ENCODE results near the gene SH3GL1. TPM values are rescaled to one million over a fixed set of nuclear protein-coding genes. Genes with fewer than 3 reads are reported as not detected.
A peak's percentile ranks its signal among the peaks of the same experiment; 100 is the strongest.

Gene SH3GL1
- total RNA-seq, 1 donor from 2014 or later, result 24.7 TPM

DNA sequence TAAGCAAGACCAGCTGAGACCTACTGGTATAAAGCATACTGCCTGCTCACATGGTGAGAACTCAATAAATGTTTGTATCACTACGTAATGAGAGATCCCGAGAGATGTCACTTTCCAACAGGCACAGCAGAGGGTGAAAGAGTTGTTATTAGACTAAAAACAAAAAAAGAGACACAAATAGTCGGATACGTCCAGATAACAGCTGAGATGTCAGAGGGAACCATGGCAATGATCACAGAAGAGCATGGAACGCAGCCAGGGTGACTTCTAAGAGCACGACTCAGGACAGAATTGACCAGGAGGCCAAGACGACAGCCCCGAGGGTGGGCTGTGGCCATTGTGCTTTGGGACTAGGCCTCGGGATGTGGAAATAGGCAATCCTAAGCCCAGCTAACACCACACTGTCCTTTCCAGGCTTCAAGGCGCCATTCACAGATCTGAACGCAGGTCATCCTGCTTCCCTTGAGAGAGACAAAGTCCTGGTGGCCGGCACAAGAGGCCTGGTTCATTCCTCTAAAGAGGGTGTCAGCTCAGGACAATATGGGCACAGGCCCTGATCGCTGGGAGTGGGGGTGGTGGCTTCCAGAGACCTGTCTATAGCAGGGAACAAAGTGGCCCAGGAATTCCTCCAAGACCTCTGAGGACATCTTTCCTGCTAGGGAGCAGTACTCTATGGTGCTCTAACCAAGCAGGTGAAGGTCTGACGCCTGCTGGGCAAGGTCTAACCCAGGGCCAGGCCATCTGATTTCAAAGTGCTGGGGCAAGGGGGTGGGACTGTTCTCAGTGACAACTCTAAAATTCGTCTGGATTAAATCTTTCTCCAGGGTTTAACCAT is 3.2 kb downstream of the SH3GL1 start:
- DNase-seq, result no peak

DNA sequence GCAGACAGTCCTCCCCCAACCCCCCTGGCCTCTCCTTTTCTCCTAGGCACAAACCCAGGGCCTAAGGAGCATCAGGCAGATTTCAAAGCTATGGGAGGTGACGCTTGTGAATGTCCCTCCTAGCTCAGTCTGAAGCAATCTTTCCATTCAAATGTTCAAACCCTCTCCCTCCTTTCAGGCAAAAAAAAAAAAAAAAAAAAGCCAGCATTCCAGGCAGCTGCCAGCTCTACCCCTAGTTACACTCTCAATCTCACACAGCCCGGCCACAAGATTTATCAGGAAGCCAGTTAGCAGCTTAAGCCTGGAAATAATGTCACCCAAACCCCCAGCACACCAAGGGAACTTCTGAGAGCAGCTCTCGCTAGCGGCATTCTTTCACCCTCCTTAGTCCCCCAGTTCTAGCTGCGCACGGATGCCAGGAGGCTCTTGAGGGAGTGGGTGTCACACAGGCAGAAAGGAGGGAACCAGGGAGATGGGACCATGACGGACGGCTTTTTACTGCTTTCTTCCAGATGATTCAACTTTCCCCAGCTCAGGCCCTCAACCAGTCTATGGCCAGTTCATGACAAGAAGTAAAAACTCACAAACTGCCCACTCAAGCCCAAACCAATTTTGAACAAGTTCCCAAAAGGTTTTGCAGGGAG is 6.3 kb downstream of the SH3GL1 start:
- DNase-seq, result no peak

DNA sequence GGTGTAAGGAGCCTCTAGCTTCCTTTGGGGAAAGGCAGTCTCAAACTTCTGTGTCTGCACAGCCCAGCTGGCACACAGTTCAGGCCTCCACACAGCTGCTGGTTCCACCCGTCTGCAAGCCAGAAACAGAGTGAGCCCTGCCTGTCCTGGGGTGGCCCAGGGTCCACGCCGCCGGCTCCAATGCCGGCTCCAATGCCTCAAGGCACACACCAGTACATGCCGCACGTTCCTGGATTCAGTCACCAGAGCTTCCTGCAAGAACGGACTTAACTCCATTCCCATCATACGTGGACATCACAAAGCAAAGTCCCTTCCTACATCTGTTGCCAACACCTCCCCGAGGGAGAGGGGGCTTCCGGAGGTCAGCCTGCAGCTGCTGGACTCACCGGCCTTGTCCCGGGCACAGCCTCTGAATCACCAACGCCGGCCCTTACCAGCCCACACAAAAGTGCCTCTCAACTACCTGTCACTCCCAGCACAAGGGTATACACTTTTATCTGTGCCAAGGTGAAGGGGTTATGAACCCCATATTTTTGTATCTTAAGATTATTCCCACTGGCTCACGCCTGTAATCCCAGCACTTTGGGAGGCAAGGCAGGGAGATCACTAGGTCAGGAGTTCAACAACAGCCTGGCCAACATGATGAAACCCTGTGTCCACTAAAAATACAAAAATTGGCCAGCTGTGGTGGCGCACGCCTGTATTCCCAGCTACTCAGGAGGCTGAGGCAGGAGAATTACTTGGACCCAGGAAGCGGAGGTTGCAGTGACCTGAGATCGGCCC is 8.5 kb downstream of the SH3GL1 start:
- peak; percentile 35 for DNase-seq

DNA sequence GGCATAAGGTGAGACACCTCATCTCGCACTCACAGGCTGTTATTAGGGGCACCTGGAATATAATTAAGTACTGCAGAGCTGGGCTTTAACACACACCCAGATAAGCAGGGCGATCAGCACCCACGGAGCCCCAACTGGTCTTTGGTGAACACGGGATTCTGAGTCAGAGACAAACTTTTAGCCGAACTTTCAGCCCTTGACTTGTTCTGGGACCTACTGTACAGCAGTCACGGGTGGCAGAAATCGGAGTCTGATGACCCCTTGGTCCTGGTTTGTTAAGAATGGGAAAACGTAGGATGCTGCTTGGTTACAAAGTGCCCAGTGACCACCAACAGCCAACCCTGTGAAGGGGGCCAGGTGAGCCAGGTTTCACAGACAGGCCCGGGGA is 9.0 kb downstream of the SH3GL1 start:
- DNase-seq, result no peak

DNA sequence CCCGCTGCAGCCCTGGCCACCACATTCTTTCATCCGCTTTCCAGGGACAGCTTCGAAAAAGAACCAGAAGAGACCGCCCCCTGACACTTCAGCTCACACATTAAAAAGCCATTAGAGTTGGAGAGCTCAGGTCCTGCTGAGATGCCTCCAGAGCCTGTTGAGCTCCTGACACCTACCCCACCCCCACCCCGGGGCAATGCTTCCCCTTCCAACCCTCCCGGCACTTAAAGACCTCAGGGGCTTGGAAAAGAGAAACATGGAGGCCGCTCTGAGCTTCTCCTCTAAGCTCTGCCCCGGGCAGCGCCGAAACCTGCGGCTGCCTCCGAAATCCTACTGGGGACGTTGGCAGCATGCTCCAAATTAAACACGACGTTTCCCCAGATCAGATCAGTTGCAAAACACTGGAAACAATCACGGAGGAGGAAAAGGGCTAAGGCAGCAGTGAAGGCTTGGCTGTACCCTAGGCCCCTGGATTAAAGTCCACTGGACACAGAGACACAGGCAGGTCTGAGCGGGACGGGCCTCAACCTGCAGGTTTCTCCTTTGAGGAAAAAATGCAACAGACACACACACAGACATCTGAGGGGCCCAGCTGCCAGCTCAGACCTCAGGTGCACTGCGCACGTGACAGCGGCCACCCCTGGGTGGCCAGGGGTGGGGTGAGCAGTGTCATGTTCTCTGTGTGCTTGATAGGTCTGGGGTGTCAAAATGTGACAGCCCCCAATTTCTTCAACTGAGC is 9.6 kb downstream of the SH3GL1 start:
- DNase-seq, result no peak

DNA sequence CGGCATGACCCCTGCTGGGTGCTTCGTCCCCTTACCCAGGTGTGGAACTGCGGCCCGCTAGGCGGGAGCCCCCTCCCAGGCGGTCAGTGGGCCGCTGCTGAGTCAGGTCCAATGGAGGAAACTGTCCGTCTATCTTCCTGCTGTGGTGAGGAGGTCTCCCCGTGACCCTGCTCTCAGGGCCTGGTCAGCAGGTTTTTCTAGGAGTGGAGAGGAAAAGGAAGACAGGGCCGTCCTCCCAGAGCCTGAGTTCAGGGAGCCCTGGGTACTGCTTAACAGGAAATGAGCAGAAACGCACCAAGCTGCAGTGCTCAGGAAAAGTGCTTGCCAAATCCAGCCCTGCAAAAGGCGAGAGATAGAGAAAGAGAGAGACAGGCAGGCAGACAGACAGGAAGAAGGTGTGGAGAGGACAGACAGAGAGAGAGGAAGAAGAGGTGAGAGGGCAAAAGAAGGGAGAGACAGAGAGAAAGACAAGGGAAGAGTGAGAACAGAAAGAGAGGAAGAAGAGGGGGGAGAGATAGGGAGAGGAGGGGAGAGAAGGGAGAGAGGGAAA is 10.3 kb downstream of the SH3GL1 start:
- no peak for DNase-seq

DNA sequence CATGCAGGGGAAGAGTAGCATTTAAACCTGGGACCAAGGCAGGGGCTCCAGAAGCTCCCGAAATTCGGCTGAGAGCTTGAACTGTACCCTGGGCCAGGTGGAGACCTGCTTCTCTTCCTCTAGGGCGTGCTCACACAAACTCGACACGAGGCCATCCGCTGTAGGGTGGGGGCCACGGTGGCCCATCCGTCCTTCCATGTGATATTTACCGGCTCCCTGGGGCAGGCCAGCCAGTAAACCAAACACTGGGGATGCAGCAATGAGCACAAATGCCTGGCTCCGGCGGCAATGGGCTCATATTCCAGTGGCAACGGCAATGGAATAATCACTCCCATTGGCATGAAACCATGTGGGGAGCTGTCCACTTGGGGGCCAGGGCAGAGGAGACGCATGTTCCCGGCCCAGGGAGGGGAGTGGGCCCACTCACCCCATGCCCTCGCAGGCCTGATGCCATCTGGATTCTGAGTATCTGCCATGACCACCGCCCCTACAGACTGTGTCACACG is 10.8 kb downstream of the SH3GL1 start:
- no peak for DNase-seq

DNA sequence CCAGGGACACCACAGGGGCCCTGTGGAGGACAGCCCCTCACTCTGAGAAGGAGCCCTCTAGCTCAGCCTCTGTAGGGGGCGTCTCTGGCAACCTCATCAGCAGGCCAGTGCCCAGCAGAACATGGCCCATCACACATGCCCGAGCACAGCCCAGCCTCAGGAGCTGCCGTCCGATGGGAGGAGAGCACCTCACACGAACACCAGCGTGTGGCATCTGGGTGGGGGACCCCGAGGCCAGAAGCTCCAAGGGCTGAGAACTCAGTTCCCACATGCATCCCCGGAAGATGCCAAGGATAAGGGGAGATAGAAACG is 11.3 kb downstream of the SH3GL1 start:
- no peak for DNase-seq

DNA sequence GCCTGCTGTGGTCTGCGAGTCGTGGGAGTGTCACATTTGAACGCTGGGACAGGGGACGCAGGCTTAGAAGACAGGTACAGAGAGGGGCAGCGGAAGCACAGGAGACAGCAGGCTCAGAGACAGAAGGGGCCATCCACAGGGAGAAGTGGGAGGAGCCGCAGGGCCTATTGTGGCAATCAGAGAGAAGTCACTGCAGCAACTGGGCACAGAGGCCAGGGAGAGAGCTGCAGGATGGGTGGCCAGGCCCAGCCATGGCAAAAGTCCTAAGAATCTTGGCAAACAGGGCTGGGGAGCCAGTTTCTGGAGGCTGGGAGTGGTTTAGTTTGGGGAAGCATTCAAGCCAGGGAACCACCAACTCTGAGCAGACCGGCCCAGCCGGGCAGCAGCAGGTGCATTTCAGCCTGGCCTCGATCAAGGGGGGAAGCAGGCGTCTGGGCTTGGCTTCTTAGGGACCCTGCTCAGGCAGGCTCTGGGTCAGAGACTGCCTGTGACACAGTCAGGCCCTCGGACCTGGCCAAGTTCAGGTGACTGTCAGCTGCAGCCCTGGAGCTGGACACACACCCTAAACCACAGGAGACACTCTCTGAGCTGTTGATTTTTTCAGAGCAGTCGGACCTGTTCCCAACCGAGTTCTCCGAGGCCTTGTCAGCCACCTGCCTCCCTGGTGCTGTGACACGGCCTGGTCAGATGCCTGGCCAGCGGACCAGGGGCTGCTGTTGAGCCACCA is 11.8 kb downstream of the SH3GL1 start:
- DNase-seq, result no peak

DNA sequence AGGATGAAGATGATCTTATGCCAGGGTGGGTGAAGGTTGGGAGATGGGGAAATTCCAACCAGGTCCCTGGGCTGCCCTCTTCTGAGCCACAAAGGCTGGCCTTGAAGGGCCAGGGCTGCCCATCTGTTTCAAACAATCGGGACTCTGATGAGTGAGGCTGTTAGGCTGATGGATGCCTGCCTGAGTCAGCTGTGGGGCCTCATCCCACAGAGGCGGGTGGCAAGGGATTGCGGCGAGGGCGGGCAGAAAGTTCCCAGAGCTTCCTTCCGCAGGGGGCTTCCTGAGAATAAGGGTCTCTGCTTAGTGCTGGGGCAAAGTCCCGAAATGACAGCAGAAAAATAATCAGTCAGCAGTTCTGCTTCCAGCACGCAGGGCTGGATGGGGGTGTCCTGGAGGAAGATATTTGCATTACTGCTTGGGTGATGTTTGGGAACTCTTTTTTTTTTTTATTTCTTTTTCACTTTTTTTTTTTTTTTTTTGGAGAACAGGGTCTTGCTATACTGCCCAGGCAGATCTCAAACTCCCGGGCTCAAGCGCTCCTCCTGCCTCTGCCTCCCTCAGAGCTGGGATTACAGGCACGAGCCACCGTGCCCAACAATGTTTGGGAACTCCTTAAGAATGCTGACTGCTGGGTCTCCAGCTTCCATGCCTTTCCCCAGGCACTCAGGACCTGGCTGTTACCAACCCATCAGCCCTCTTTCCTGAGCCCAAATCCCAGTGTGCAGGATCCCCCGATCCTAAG is 14.1 kb downstream of the SH3GL1 start:
- DNase-seq, result no peak

DNA sequence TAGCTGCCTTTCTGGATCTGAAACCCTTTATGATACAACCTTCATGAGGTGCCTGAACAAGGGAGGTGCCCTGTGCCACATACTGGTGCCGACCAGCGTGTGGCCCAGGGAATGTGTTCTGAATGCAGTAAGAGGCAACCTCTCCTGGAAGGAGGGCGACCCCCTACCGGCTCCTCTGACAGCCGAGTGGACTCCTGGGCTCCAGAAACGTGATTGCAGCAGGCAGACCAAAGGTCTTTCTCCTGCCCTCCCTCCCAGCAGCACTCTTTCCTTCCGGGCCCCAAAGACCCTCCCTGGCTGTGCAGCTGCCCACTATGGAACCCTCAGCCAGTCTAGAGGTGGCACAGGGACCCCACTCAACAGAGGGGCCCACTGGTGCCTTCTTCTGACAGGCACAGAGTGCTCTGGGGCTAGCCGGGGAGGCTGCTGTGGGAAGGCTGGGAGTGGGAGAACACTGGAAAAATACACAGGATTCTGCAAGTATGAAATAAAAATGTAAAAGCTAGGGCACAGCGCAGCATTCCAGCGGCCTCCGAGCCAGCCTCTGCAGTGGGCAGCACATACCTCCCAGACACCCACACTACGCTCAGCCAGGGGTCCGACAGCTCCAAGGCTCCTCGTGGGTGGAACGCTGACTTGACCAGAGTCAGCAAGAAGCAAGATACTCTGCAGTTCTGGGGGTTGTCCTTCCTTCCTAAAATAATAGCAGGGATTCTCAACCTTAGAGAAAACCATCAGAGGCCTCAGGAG is 14.9 kb downstream of the SH3GL1 start:
- no peak for DNase-seq

DNA sequence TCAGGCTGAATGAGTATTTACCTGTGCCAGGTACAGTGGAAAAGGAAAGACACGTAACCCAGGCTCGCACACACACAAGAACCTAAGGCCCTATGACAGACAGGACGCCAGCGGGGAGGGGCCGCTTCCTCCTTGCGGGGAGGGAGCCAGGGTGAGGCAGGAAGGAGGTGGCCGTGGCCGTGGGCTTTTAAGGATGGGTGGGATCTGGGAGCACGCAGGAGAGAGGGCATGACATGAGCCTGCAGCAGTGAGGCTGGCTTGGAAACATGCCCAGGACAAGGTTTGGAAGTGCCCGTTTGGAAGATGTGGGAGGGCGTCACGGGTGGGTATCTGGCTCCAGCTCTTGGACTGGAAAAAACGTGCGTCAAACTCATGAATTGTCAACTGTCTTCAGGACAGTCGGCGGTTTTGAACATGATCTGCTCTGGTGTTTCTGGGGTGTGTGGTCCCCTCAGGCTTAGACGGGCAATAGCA is 20.1 kb downstream of the SH3GL1 start:
- DNase-seq, result no peak

DNA sequence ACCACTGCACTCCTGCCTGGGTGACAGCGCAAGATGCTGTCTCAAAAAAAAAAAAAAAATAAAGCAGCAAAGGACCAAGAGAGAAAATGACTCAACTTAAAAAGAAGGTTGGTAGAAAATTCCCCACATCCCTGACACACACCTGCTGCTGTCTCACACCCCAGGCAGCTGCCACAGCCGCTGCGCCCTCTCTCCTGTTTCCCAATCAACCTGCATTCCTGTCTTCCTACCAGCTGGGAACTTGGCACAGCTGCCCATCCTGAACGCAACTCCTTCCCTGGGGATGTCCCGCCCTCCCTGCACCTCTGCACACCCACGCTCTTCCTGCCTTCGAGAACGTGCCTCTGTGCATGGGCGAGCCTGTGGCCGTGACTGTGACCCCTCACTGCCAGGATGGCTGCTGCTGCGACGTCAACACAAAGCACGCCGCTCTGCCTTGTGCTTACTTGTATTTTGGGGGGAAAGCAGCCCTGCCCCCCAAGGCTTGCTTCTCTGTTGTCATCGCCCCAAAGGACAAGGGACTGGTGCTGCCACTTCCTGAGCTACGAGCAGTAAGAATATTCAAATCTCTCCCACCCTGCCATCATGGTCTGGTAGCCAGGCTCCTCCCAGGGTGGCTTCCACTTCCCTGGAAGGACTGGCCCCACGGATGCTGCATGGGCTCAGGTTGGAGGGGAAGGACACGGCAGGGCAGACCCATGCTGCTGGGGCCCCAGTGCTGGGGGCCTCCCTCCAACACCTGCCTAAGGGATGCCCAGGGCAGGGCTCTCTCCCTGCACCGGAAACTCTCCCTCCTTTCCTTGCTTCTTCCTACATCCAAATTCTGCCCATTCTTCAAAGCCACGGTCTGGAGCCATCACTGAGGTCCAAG is 20.7 kb downstream of the SH3GL1 start:
- DNase-seq, result peak; percentile 27

DNA sequence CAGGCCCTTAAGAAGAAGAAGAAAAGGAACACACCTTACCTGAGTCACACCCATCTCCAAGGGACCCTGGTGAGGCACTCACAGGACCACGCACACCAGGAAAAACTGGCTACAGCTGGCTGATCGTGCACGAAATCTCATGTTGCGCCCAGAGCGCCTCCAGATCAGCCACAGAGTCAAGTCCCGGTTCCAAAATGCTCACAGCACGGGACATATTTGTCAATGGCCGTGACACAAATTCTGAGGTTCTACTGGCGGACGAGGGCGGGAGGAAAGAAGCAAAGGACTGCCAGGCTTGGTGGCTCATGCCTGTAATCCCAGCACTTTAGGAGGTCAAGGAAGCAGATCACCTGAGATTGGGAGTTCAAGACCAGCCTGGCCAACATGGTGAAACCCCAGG is 21.5 kb downstream of the SH3GL1 start:
- no peak for DNase-seq

DNA sequence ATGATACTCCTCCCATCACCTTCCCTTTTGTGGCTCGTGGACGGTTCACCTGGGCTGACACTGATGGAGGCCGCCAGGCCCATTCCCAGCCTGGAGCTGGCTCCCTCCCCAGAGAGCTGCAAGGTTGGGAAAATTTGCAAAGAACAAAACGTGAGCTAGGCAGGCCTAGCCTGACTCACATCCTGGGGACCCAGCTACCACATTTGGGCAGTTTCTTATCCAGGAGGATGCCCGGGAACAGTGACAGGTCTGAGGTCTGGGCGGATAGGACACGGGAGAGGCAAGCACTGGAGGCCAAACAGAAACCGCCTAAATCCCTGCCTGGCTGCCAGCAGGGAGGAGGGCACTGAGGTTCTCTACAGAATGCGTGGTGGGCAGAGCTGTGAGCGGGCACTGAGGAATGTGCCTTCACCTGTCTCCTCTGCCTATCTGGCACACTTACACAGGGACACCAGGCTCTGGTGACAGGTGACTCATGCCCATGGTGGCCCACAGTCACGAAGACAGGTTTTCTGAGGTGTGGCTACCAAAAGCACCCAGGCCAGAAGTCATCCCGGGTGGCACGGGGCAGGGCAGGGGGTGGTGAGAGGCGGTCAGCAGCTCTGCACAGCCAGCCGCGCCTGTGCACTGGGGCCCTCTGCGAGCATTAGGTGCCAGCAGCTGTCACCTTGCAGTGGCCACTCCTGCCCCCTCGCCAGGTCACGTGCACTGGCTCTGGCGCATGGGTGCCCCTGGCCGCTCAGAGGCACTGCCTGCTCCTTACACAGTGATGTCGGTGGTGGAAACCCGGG is 23.2 kb downstream of the SH3GL1 start:
- DNase-seq, result no peak

DNA sequence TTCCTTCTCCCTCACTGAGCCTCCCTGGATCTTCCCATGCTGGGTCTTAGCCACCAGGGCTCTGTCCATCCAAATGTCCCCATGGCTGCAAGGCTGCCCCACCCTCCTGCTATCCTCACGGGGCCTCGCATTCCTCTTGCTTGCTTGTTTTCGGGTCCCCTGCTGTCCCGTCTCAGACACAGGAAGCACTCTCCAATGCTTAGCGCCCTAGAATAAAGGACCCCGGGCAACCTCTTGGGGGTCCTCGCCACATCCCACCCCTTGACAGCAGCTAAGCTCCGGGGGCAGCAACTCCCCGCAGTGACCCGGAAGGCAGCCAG is 23.7 kb downstream of the SH3GL1 start:
- no peak for DNase-seq

DNA sequence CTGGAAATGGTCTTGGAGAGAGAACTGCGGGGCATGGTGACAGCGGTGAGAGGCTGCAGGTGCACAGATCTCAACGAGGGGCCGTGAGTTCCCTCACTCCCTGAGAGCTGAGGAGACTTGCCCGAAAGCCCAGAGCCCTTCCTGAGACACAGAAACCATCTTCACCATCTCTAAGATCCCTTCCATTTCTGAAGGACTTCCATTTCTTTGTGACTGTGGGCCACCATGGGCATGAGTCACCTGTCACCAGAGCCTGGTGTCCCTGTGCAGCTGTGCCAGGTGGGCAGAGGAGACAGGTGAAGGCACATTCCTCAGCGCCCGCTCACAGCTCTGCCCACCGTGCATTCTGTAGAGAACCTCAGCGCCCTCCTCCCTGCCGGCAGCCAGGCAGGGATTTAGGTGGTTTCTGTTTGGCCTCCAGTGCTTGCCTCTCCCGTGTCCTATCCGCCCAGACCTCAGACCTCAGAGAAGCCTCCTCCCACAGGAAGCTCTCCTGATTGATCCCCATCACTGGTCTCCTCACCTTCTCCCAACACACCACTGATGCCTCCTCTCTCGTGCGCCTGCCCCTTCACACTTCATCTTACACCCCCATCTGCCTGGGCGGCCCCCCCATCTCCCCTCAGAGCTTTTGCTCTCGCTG is 24.2 kb downstream of the SH3GL1 start:
- no peak for DNase-seq

Data from skin of body (tissue), 2 donors.